HG02938 (cell line): ENCODE data around the gene IGF2BP3.
"Not testable (repeated sequence)": the region's sequence is repeated elsewhere in the genome, so short reads cannot be mapped to it uniquely, and the experiment has no call there.

Experiments used
- ATAC-seq: cut with Tn5 transposase; IDR thresholded peaks from one replicate; pipeline ENCODE4 v1.9.1; 2021; ENCODE audit warnings: mild to moderate bottlenecking, moderate library complexity; ENCODE audit not compliant: unreplicated experiment

Gene IGF2BP3

DNA sequence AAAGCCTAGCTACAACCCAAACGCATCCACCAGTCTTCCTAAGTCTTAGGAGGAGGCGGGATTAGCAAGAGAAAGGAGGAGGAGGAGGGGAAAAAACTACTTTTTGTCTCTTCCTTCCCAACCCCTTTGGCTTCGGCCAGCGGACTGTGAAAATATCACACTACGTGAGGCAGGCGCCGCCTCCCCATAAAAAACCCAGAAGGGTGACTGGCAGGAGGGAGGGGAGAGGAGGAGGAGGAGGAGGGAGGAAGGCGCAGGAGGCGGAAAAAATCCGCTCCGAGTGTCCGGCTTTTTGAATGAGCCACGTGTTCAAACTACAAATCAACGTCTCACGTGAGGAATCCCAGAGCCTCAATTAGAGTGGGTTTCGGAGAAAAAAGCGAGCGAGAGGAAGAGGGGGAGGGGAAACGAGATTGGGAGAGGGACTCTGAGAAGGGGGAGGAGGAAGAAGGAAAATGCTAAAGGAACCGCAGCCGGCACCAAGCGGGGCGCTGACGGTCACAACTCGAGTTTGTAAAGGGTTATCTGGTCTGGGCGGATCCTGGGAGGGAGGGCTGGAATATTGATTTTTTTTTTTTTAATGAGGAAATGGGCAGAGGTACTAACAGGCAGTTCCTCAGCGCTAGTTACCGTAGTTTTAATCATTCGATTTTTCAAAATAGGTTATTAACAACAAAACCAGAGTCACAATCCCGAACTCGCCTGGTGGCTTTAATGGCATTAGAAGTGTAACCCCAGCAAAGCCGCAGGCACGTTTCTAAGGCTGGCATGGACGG, at the start of gene IGF2BP3:
IGF2BP3 (minus strand) TSS at position 162 of the 776 bp plus-strand sequence. CDS start 381 bp downstream, outside the sequence.
- no peak for ATAC-seq

GRCh38 chr7:23514755-23515154, 44.5 kb upstream of the IGF2BP3 start:
- ATAC-seq = peak; percentile 67

GRCh38 chr7:23513746-23514145, 43.5 kb upstream of the IGF2BP3 start:
- not testable (repeated sequence) for ATAC-seq

DNA sequence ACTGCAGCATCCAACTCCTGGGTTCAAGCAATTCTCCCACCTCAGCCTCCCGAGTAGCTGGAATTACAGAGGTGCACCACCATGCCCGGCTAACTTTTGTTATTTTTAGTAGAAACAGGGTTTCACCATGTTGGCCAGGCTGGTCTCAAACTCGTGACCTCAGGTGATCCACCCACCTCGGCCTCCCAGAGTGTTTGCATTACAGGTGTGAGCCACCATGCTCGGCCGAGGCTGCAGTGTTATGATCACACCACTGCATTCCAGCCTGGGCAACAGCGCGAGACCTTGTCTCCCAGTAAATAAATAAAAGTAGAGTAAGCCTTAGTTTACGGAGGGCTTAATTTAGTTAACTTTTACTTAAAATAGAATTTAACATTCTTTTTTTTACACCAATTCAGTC, 23.7 kb upstream of the IGF2BP3 start:
- no peak for ATAC-seq

DNA sequence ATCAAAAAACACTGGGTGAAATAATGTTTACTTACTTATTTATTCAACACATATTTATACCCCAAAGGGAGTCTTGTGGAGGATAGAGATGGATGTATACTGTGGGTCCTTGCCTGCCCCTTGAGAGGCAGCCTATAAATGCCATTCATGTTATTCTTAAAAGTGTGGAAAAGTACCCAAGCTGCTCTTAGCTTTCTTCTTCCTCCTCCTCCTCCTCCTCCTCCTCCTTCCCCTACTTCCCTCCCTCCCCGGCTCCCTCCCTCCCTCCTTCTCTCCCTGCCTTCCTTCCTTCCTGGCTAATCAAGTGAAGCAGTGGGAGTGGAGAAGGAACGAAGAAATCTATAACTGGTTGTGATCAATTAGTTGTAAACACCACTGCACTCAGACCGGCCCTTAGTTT, 21.2 kb upstream of the IGF2BP3 start:
- no peak for ATAC-seq

- peak; percentile 66 for ATAC-seq
Observed at GRCh38 chr7:23490357-23491135, 20.3 kb upstream of the IGF2BP3 start.

GRCh38 chr7:23488714-23489113, 18.4 kb upstream of the IGF2BP3 start:
- not testable (repeated sequence) for ATAC-seq

GRCh38 chr7:23487670-23488069, 17.4 kb upstream of the IGF2BP3 start:
- no peak for ATAC-seq

GRCh38 chr7:23486002-23486773, 15.9 kb upstream of the IGF2BP3 start:
- no peak for ATAC-seq

GRCh38 chr7:23482686-23483085, 12.4 kb upstream of the IGF2BP3 start:
- ATAC-seq = no peak

DNA sequence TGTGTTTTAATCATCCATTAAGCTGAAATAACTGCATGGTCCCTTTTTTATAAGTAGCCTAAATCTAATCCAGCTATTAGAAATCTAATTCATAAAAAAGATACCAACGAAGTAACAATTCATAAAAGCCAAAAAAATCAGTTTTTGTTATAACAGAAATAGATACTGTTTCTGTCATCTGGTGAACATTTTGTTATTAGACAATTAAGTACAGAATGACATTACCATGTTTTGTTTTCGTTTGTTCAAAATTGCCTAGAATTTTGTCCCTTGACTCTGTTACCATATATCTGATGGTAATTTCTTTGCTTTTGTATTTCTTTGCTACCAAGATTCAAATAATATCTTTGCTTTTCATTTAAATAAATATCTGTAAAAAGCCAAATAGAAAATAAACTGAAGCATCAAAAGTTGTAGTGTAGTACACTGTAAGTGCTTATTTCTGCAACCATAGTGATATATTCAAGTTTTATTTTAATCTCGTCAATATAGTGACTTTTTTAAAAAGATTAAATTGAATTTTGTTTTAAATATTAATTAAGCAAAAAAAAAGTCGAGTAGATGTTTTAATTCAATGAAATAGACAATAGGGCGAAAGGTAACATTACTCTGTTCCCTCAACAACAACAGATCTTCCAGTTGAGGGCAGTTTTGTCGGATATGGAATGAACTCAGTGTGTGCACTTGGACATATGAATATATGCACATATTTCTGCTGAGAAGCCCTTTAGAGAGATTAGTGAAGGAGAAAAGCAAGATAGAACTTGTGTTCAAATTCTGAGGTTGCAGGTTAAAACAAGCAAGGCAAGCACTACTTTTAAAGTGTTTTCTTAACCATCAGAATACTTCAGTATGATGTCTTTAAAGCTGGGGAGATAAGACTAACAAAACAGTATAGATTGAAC, 7.9 kb upstream of the IGF2BP3 start:
- ATAC-seq = no peak

DNA sequence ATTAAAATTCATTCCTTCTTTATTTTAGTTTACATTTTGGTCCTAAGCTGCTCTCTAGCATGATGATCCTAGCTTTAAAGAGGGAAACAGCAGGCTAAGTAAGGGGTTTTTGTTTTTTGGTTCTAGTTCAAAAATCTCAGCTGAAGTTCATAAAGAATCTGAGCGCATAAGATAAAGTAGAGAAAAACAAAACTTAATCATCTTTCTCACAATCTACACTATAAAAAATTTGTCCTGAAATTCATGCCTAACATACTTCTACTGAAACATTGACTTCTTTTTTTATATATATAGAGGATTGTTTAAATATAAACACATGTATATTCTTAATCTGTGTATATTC, 6.8 kb upstream of the IGF2BP3 start:
- no peak for ATAC-seq

DNA sequence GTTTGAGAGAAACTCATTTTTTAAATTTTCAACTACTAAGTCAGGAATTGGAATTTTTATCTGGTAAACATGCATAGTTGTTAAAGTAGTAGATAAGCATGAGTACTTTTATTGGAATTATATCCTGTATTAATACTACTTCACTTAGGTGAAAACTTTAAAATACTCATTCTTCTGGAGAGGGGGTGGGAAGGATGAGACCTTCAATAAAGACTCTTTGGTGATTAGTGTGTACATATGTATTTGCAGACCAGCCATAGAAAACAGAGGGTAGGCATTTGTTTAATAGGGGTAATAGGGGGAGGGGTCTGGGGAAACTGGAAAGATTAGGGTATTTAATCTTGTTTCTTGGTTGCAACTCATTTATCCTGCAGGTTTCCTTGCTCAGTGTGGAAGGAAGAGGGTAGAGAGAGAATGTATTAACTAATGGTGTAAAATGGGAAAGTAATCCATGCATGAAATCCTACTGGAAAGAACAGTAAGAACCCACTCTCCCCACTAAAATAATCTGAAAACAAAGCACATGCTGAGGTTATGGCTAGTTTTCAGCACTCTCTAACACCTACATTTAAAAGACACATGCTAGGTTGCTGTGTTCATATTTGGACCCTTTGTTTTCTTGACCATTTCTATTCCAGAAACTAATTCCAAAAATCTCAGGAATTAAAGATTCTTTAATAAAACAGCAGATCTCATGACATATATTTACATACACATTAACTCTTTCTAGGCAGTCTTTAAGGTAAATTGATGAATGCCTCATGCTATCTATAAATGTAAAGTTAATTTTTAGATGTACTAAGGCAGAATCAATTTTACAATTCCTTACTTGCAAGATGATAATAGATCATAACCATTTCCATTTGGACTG, 6.2 kb upstream of the IGF2BP3 start:
- no peak for ATAC-seq

DNA sequence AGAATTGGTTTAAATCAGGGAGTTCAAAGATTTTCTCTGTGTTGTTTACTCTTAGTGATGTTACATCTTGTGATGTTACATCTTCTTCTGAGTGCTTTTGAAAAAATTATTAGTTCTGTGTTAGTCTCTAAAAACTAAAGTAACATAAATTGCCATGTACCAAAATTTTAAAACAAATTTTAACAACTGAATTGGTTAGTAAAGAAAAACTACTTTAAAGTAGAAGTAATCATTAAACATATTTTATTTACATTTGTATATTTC, 5.2 kb upstream of the IGF2BP3 start:
- no peak for ATAC-seq

DNA sequence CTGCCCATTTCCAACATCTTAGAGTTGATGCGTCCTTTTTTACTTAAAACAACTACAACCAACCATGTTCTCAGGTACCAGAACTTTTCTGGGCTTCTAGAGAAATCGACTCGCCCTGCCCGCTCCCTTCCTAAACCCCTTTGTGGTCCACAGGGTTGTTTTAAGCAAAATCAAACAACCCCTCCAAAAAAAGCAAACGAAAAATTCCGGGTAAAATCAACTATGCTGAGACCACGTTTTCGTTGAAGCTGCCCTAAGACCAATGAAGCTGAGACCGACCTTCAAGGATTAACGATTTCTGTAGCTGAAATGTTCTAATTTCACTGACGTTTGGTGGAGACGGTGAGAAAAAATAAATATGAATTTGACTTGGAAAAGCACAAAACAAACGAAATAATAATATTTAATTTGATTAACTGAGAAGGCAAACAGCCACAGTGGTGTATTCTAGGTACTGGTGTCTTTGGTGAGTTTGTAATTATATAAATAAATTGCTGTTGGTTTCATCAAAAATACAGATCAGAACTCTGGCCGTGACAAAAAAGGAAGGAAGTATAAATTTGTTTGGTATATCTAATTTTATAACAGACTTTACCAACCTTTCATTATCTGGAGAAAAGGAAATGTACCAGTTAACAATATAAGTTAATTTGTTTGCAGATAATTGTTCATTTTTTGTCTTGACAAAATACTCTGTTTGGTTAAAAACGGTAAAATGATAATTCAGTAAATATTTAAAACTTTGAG, 4.7 kb upstream of the IGF2BP3 start:
- ATAC-seq = no peak

DNA sequence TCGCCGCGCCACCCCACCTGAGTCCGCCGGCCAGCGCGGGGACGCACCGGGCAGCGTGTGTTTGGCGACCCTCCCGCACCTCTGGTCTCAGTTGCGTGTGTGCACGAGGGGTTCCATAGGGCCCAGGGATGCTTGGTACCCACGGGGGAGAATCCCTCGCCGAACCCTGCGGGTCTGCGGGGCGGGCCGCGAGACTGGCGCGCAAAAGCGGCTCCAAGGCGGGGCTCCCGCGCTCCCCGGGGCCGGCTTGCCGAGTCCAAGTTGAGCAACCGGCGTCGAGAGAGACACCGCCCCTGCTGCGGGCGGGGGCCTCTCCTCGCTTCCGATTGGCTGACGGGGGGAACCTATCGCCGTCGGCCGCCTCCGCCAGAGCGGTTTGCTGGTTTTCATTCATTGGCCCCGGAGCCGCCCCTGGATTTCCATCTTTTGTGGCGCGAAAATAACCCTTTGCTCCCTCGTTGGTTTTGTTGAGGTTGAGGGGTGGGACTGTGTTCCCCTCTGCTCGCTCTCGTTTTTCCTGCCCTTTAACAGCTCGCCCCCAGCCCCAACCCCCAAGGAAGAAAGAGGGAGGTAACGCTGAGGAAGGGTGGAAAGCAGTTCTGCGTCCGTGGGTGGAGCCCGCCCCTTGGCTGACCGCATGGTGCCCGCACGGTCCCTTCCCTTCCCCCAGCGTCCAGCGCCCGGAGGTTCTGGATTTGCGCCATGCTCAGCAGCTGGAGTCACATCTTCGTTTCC, 4.0 kb upstream of the IGF2BP3 start:
- peak; percentile 59 for ATAC-seq

GRCh38 chr7:23473844-23474093, 3.5 kb upstream of the IGF2BP3 start:
- no peak for ATAC-seq

GRCh38 chr7:23472956-23473843, 2.9 kb upstream of the IGF2BP3 start:
- no peak for ATAC-seq
